Neural progenitor cell (in vitro differentiated cells): Measurements from ENCODE around the gene MSRB2.

Experiments
- EZH2phosphoT487 ChIP-seq: fragments of 200-600 bp; sonication (generic); IDR thresholded peaks from 2 replicates; pipeline ENCODE4 v1.6.1; 2017; ENCODE audit warnings: antibody characterized with exemption
- TF ChIP-seq, protein P1 (sequence below): fragments of 200-600 bp; sonication (generic); IDR thresholded peaks from 2 replicates; pipeline ENCODE4 v1.5.1; 2017; ENCODE audit warnings: antibody characterized with exemption, mild to moderate bottlenecking

DNA sequence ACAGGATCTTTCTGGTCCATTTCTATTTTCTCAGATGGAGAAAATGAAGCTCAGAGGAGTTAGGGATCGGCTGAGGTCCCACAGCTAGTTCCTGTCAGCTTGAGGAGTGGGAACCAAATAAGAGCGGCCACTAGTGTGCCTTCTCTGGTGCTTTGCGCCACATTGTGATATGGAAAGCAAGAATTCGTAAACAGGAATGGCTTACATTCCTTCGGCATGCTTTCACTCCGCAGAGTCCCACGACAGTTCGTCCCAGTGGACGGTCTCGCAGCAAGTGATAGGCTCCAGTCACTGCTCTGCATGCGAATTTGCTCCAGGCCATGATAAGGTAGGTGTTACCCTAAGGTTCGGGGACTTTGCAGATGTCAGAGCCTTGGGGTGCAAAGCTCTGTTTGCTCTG lies 55.2 kb downstream of the MSRB2 start:
- TF ChIP-seq, protein P1, sequence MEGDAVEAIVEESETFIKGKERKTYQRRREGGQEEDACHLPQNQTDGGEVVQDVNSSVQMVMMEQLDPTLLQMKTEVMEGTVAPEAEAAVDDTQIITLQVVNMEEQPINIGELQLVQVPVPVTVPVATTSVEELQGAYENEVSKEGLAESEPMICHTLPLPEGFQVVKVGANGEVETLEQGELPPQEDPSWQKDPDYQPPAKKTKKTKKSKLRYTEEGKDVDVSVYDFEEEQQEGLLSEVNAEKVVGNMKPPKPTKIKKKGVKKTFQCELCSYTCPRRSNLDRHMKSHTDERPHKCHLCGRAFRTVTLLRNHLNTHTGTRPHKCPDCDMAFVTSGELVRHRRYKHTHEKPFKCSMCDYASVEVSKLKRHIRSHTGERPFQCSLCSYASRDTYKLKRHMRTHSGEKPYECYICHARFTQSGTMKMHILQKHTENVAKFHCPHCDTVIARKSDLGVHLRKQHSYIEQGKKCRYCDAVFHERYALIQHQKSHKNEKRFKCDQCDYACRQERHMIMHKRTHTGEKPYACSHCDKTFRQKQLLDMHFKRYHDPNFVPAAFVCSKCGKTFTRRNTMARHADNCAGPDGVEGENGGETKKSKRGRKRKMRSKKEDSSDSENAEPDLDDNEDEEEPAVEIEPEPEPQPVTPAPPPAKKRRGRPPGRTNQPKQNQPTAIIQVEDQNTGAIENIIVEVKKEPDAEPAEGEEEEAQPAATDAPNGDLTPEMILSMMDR: no peak
- no peak for TF ChIP-seq EZH2phosphoT487
